HG03571 (cell line): Measurements from ENCODE around the gene PEBP1.
"Not testable (repeated sequence)": the region's sequence is repeated elsewhere in the genome, so short reads cannot be mapped to it uniquely, and the experiment has no call there.

ENCODE experiments used
- ATAC-seq: cut with Tn5 transposase; IDR thresholded peaks from one replicate; pipeline ENCODE4 v1.9.1; 2021; ENCODE audit not compliant: unreplicated experiment

The PEBP1 gene

DNA sequence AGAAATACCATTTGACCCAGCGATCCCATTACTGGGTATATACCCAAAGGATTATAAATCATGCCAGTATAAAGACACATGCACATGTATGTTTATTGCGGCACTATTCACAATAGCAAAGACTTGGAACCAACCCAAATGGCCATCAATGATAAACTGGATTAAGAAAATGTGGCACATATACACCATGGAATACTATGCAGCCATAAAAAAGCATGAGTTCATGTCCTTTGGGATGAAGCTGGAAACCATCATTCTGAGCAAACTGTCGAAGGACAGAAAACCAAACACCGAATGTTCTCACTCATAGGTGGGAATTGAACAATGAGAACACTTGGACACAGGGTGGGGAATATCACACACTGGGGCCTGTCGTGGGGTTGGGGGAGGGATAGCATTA lies 6.5 kb upstream of the PEBP1 start:
- not testable (repeated sequence) for ATAC-seq

DNA sequence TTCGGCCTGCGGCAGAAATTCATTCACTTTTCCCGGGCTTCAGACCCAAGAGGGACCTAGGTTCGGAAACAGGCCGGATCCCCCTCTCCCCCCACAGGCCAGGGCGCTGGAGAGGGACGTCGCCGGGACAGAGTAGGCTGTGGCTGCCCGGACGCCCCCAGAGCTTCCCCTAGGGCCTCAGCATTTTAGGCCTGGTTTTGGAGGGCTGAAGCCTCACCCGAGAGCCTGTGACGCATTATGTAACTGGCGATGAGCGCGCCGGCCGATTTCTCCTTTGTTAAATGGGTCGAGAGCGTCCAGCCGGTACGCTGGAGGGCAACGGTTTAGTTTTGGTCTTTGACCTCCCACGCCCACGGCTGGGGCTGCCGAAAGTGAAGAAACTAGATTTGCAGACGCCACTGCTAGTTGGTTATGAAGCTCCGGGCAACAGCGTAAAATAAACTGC lies 657 bp downstream of the PEBP1 start:
- peak; percentile 33 for ATAC-seq

DNA sequence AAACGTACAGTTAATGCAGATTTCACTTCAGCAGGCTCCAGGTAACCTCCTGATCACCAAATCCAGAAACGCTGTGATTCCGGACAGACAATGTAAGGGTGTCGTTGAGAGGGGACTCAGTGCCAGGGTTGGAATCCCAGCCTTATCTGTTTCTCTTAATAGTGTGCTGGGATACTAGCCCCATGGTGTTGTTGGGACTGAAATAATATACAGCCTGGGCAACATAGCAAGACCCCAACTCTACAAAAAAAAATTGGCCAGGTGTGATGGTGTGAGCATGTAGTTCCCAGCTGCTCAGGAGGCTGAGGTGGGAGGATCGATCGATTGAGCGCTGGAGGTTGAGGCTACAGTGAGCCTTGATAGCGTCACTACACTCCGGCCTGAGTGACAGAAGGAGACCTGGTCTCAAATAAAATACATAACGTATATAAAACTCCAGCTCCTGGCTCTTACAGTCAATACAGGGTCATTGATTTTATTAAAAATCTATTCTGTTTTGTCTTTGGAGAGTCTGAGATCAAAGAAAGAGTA lies 1.3 kb downstream of the PEBP1 start:
- no peak for ATAC-seq

DNA sequence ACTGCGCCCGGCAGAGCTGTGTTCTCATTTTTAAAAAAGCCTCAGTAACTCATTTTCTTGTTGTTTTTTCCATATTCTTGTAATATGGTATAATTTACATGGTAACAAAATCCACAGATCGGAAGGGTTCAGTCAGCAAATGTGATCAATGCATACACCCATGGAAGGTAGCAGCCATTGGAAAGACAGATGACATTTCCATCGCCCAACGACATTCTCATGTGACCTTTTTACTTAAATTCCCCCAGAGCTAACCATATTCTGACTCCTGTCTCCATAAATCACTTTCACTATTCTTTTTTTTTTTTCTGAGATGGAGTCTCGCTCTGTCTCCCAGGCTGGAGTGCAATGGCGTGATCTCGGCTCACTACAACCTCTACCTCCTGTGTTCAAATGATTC lies 4.9 kb downstream of the PEBP1 start:
- no peak for ATAC-seq

DNA sequence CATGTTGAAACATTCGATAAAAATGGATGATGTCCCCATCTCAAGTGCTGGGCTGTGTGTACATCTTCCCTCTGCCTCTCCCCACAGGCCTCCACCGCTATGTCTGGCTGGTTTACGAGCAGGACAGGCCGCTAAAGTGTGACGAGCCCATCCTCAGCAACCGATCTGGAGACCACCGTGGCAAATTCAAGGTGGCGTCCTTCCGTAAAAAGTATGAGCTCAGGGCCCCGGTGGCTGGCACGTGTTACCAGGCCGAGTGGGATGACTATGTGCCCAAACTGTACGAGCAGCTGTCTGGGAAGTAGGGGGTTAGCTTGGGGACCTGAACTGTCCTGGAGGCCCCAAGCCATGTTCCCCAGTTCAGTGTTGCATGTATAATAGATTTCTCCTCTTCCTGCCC lies 8.6 kb downstream of the PEBP1 start:
- ATAC-seq = no peak

DNA sequence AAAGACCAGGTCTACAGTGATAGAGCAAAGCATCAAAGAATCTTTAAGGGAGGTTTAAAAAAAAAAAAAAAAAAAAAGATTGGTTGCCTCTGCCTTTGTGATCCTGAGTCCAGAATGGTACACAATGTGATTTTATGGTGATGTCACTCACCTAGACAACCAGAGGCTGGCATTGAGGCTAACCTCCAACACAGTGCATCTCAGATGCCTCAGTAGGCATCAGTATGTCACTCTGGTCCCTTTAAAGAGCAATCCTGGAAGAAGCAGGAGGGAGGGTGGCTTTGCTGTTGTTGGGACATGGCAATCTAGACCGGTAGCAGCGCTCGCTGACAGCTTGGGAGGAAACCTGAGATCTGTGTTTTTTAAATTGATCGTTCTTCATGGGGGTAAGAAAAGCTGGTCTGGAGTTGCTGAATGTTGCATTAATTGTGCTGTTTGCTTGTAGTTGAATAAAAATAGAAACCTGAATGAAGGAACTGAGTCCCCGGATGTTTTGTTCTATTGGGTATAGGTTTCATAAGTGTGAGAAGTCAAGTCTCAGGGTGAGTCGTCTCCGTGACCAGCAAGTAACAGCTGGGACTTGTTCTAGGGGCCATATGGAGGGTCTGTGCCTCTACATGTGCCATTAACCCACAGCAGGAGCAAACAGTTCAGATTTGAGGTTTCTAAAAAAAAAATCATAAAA lies 9.3 kb downstream of the PEBP1 start:
- no peak for ATAC-seq

DNA sequence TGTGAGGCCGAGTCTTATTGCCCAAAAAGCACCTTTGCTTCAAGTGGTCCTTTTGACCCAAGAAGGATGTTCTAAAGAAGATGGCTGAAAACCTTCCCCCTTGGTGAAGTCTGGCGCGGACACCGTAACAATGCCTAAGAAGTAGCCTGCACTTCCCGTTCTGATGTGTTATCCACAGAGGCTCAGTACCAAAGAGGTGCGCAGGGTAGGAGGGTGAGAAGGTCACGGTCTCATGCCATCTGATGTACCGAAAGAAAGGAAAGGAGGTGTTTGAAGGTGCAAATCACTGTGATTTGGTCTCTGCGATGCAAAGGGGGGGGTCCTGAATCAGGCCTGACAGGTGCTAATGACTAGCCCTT lies 9.9 kb downstream of the PEBP1 start:
- no peak for ATAC-seq

DNA sequence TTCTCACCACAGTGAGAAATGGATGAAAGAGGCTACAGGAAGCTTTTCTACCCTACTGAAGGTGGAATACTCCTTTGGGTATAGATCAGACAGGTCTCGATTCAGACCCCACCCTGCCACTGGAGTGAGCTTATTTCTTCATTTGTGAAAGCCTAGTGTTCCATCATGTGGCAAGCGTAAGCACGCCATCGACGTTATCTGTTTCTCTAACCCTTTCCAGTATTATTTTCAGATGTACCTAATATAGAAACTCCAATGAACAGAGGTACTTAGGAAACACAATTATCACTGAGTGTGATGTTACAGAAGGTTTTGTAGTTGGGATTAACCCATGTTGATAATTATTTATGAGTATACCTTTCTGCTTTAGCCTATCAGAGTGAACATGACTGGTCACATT lies 12.4 kb downstream of the PEBP1 start:
- no peak for ATAC-seq

DNA sequence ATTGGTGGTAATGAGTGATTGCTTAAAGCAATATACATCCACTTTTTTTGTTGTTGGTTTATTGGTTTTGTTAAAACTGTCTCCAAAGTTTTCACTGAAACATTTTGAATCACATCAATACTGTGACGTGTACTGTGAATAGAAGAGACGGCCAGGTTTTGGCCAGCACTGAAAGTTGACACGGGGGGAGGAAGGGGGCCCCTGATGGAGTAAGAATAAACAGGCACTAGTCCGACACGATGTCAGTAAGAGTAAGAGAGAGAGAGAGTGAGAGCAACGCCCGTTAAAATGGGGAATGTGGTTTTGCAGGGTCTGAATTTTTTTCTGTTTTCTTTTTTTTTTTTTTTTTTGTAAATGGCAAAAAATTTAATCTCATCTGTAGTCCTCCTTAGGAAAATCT lies 14.7 kb downstream of the PEBP1 start:
- no peak for ATAC-seq

DNA sequence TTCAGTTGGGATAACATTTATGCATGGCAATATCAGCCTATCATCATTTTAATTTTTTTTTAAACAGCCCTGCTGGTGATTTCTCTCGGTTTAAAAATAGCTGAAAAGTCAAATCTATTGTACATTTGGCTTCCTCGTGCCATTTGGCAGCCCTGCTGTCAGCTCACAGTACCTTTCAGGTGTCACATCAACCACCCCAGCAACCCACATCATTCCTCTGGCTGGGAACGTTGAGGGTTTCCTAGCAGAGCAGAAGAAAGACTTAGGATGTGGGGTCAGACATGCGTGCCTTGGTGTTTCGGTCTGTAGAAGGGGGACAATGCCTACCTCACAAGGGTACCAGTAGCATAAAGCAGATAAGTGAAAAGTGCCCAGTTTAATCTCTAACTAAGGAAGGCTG lies 15.8 kb downstream of the PEBP1 start:
- no peak for ATAC-seq

DNA sequence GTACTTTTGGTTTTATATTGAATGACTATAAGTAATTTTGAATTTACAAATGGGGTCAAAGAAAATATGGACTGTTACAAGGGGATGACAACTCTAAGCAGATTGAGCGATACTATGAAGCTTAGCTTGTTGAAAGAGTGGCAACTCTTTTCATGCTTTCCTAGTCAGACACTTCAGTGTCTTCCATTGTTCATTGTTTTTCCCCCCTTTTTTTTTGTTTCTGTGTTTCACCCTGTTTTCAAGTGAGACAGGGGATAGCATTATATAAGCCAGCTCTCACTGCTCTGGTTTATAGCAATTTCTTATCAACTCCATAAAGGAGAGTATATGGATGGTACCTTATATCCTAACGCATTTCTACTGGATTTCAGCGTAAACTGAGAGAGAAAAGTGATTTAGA lies 24.6 kb downstream of the PEBP1 start:
- no peak for ATAC-seq

DNA sequence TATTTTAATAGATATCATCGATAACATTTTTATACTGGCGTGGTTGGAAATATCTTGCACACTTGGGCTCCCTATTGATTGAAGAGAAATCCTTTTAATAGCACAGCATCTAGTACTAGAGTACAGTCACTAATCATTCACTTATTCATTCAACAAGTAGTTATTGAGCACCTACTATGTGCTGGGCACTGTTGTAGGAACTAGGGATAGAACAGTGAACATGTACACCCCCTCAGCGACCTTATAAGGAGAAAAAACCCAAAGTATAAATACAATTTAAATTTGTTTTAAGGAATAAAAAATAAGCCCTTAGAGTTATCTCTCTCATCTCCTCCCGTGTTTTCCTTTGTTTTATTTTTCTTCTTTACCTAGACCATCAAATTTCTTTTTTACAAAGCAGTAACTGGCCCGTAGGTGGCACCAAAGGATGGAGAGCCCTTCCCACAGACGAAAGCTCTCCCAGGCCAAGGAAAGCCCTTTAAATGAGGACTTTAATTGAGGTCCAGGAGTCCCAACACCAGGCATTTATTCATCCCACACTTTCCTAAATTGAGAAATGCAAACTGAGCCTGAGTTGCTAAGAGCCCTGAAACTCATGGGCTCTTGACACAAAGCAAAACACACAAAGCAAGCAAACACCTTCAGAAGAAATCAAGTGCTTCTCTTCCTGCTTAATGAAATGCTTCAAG lies 29.0 kb downstream of the PEBP1 start:
- ATAC-seq = no peak

DNA sequence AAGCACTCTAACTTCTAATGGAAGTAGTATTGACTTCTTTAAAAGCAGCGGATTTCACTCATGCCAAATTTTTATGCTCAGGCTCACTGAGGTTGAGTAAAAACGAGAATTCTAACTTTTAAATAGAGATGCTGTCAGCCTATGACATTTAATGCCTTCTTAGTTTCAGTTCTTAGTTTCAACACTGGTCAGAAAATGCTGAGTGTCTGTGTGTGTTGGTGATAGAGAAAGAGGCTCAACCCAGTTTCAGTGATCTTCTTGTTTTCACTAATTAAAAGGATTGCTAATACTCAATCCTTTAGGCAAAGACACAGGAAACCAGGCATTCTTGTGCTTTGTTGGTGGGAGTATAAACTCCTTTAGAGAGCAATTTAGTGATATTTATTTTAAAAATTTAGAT lies 31.0 kb downstream of the PEBP1 start:
- peak; percentile 98 for ATAC-seq

DNA sequence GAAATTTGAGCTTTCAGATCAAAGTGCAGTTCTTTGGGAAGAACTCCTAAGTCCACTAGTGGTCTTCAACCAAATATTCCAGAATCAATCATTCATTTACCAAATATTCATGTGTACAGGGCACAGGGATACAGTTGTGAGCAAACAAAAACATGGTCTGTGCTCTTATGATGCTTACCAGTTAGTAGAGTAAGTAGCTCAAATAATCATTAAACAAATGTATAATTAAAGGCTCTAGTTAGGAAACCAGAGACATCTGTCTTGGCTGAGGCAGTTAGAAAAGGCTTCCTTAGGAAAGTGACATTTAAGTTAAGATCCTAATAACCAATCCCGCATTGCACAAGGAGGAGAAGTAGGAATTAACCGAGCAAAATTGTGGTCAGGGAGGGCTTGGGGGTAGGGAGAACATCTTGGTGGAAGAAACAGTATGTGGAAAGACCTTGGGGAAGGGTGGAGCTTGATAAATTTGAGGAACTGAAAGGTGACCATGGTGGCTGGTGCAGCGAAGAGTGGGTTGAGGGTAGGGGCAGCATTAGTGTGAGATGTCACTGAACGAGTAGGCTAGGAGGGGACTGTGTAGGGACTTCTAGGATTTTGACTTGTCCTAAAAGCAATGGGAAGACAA lies 40.0 kb downstream of the PEBP1 start:
- ATAC-seq = peak; percentile 97

DNA sequence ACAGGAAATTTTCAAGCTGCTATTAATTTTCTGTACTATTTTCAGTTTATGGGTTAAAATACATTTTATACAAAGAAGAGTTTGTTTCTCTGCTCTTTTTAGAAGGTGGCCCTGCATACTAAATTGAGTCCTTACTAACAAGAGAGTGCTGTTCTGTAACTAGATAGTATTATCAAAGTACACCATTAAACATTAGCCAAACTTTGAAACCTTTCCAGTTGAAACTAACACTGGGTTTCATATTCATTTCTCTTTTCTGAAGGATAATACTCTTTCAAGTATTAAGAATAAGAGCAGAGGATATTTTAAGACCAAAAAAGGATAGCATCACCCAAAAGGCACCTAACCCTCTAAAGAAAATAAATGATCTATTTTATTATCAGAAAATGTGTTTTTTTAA lies 47.2 kb downstream of the PEBP1 start:
- ATAC-seq = peak; percentile 55

DNA sequence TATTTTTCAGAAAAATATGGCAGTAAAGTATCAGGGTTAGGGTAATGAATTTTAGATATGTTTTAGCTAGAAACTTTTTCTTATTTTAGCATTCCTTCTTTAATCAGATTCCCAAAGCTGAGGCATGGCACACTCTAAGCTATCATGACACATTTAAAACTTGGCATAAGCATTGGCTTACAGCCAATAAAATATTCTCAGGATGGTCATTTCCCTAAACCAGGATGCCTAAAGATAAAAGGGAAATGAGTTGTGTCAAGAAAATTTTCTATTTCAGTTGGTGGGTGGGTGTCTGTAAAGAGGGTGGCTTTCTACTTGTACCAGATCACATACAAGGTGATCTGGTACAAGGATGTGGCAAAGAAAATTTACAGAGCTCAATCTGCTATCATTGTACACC lies 47.8 kb downstream of the PEBP1 start:
- no peak for ATAC-seq

DNA sequence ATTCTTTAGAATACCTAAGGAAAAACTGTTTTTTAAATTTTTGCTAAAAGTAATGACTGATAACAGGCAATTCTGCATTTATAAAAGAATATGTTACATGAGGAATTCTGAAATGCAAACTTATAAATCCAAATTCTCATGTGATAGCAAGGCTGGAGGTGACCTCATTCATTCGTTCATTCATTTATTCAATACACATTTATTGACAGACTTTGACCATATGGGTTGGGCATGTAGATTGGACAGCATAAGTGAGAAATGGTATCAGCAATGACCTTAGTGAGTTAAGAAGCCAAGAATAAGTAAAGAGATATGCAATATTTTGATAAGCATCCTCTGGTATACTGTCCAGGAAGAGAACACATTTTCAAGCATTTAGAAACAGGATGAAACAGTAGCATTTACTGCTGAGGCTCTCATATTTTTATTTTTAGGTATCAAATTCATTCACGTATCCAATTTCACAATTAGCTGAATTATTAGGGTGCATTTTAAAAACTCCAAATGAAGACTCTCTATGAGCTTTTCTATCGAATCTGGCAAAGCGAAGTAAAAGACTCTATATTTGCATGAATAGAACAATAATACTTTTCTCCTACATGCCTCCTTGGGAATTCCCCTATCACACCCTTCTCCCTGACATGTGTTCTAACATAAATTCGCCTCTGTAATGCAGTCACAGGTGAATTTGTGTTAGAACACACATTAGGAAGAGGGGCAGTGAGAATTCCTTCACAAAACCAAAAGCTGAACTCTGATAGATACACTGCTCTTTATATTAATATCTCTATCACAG lies 49.9 kb downstream of the PEBP1 start:
- ATAC-seq = no peak

DNA sequence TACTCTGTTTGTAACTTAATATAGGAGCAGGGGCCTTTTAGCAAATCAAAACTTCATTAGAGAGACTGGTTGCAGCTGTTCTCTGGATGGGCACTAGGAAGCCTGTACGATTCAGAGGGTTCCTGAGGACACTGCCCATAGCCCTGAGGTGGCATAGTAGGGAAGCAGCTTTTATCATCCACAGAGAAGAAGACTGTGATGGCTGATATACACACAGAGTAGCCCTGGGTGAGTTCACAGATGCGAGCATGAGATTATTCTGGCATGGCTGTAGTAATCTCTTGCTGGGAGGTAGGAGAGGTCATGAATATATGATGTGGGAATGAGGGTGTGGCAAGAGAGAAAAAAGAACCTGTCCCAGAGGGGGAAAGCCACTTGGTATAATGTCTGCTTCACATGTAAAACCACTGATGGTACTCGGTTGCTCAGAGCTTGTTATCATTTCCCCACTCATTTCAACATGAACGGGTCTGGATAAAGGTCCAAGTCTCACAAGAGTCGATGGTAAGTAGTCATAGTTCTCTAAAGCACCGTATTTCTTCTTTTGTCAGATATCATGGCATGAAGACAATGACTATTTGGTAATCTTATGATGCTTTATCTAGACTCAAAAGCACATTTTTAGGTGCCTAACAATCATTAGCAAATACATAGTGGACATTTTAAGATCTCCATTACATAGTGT lies 52.0 kb downstream of the PEBP1 start:
- ATAC-seq = no peak

DNA sequence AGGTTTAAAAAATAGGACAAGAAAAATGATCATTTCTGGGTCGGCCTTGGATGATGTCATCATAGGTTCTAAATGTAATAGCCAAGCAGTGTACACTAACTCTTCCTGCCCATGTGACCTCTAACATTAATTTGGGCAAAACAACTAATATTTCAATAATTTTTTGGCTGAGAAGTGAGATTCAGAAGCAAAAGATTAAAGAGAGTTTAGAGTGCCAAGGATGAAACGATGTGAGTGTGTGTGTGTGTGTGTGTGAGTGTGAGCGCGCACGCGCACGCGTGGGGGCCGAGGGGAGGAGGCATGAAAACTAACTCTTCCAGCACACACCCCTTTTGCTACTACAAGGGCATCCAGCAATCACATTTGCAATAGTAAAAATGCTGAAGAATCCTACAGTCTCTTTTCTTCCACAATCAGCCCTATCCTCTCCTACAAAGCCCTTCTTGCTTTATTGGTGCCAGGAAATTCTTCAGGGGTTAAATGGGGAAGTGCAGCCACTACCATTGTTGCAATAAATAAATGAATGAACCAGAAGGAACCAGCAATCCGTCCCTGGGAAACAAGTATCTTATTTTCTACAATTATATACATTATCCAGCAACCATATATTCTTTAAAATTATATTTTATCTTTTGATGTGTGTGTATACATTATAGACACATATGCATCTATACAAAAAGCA lies 52.9 kb downstream of the PEBP1 start:
- no peak for ATAC-seq

DNA sequence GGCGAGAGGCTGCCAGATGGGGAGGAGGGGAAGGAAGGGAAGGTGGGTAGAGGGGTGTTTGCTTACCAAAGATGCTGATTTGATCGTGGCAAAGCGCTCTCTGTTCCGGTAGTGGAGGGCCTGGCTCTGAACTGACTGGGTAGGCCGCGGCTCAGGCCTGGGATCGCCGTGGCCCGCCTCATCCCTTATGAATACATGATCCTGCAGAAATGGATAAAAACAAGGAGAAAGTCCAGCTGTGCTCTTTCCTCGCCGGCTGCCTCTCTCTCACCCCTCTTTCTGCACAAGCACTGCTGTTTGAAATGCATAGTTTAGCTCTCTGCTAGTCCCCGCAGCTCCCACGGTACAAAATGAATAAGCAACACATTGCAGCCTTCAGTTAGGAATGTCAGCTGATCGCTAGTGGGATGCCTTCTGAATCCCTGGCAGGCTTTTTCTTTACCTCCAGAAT lies 53.8 kb downstream of the PEBP1 start:
- no peak for ATAC-seq
